SHP77 (cell line): ENCODE data around the gene BCLAF3.

Experiments used
- DNase-seq, 2 experiments: peaks; one replicate each; lab custom pipeline; 2025; lab: John Stamatoyannopoulos, UW

BCLAF3 gene

GRCh38 chrX:19966056-19966455 is 24.8 kb downstream of the BCLAF3 start:
- no peak for DNase-seq

DNA sequence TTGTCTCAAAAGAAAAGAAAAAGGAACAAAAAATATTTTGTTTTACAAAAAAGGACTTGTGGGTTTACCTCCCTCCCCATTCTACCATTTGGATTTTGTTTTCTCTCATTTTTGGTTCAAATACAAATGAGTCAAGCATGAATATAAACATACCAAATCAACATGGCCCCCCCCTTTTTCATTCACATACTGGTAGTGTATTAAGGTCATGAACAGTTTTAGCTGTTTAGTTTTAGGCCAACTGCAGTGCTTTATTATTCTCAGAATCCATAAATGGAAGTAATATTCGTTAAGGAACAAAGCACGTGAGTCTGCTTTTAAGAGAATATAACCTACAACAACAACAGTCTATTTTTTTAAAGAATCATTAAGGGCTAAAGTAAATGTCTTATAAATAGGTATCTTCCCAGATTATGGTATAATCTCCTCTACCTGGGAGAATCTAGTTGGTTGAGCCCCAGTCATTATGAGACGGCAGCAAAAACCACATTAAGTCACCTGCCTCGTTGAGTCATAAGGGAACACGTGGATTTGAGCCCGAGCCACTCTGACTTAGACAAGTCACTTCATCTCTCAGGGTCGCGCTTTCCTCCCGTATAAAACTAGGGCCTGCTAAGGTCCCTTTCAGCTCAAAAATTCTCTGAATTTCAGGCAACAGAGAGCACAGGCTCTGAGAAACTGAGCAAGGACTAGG is 26.7 kb downstream of the BCLAF3 start:
- DNase-seq = no peak

DNA sequence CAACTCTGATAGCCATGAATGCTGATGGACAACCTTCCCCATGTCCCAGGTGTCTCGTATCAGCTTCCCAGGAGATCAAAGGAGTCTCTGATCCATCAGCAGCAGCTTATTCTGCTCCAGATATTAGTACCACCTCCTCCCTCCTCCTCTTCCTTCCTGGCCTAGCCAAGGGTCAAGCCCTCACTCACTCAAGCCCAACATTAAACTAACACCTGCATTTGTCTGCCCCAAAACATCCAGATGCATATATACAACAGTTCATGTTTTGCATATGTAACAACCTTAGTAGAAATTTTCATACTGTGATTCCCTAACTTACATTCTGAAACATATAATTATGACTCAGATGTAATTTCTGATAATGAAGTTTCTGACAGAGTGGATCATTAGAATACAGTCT is 29.9 kb downstream of the BCLAF3 start:
- DNase-seq = no peak

GRCh38 chrX:19958552-19959486 is 32.0 kb downstream of the BCLAF3 start:
- DNase-seq = no peak

- no peak for DNase-seq
Observed at GRCh38 chrX:19956923-19957322, 33.9 kb downstream of the BCLAF3 start.

- no peak for DNase-seq
Observed at GRCh38 chrX:19956306-19956705, 34.6 kb downstream of the BCLAF3 start.

GRCh38 chrX:19955306-19955705 is 35.6 kb downstream of the BCLAF3 start:
- DNase-seq = no peak

DNA sequence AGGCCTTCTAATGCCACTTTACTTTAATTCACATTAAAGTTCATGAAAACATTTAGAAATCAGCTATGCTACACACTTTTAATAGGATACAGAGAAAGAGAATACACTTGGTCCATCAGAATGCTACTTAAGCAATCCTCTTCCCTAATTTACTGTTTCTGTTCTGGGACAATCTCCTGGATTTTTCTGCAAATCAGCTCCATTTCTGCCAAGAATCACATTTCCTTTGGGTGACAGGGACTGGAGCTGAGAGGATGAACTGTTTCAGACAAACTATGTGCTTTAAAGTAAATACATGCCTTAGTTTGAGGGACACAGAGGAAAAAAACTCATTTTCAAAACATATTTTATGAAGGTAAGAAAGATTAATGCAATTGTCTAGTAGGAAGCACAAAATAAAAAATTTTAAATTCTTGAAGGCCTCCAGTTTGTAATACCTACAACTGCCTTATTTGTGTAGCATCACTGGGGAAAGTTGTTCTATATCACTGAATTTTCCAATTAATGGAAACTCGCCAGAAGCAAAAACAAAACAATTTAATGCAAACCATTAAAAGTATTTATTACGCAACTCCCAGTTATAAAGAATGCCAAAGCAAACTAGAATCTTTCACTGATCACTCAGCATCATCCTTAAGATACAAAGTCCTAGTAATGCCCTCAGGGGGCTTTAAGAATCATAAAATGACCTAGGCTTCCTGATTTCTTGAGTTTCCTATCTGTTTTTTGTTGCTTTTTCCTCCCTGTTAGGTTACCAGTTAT is 36.3 kb downstream of the BCLAF3 start:
- no peak for DNase-seq

DNA sequence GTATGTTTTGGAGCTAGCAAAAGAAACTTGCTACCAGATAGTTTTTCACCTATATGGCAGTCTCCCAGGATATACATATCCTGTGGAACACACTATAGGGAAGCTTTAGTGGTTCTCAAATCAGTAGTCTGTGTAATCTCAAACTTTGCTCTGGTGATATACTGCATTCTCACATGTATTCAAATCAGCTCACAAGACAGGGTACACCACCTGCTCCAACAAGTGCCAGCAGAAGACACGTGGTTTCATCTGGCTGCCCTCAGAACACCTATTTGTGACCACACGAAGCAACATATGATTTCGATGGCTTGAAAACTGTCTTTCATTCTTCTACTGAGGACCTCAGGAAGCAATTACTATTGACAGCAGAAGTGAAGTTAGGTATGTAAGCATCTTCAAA is 37.7 kb downstream of the BCLAF3 start:
- DNase-seq = no peak

GRCh38 chrX:19949340-19949739 is 41.5 kb downstream of the BCLAF3 start:
- DNase-seq = no peak

- DNase-seq = no peak
Observed at GRCh38 chrX:19947612-19948011, 43.2 kb downstream of the BCLAF3 start.
